OCI-LY1 (cell line): ENCODE results near the gene NUP98.

Source experiments
- H2AFZ ChIP-seq: fragments of 200-600 bp; sonication (generic), shearing (Covaris generic); 2 replicates; pipeline ENCODE4 v1.6.0; 2014; ENCODE audit warnings: antibody characterized with exemption, mild to moderate bottlenecking, low read length
- H3F3A ChIP-seq: fragments of 200-600 bp; sonication (generic), shearing (Covaris generic); 2 replicates; pipeline ENCODE4 v1.6.0; 2014; ENCODE audit warnings: mild to moderate bottlenecking, antibody characterized with exemption, low read length, moderate library complexity; ENCODE audit not compliant: insufficient read depth
- H3K27ac ChIP-seq: fragments of 200-600 bp; sonication (generic); 2 replicates; pipeline ENCODE4 v1.5.1; 2014; ENCODE audit warnings: low read length, mixed run types, mild to moderate bottlenecking, low read depth; ENCODE audit not compliant: poor library complexity, severe bottlenecking
- H3K27me3 ChIP-seq: fragments of 200-600 bp; sonication (generic); 2 replicates; pipeline ENCODE4 v1.6.0; 2014; ENCODE audit warnings: antibody characterized with exemption, mild to moderate bottlenecking, low read length, moderate library complexity; ENCODE audit not compliant: insufficient read depth
- H3K36me3 ChIP-seq: fragments of 200-600 bp; sonication (generic); 2 replicates; pipeline ENCODE4 v1.6.1; 2014; ENCODE audit warnings: mild to moderate bottlenecking, antibody characterized with exemption, low read length, moderate library complexity, mixed read lengths; ENCODE audit not compliant: insufficient read depth
- H3K4me1 ChIP-seq: fragments of 200-600 bp; sonication (generic); 2 replicates; pipeline ENCODE4 v1.5.1; 2014; ENCODE audit warnings: mild to moderate bottlenecking, low read length, moderate library complexity; ENCODE audit not compliant: insufficient read depth, severe bottlenecking
- H3K4me2 ChIP-seq: fragments of 200-600 bp; sonication (generic), shearing (Covaris generic); 2 replicates; pipeline ENCODE4 v1.6.1; 2014; ENCODE audit warnings: low read length
- H3K4me3 ChIP-seq: fragments of 200-600 bp; sonication (generic); 2 replicates; pipeline ENCODE4 v1.5.1; 2014; ENCODE audit warnings: low read length, low read depth, mild to moderate bottlenecking, mixed read lengths; ENCODE audit not compliant: poor library complexity, severe bottlenecking
- H3K79me2 ChIP-seq: fragments of 200-600 bp; shearing (Covaris generic); 2 replicates; pipeline ENCODE4 v1.6.1; 2016; ENCODE audit warnings: mixed run types, low read length, mixed read lengths; ENCODE audit not compliant: insufficient read depth
- H3K9ac ChIP-seq: fragments of 200-600 bp; sonication (generic), shearing (Covaris generic); 2 replicates; pipeline ENCODE4 v1.6.1; 2014; ENCODE audit warnings: mild to moderate bottlenecking, low read length, mixed read lengths
- H3K9me2 ChIP-seq: fragments of 200-600 bp; sonication (generic), shearing (Covaris generic); 2 replicates; pipeline ENCODE4 v1.6.1; 2014; ENCODE audit warnings: low read depth, mild to moderate bottlenecking, low read length, mixed read lengths
- H3K9me3 ChIP-seq: fragments of 200-600 bp; shearing (Covaris generic); 2 replicates; pipeline ENCODE4 v1.6.1; 2014; ENCODE audit warnings: low read length, mixed read lengths
- H4K20me1 ChIP-seq: fragments of 200-600 bp; sonication (generic), shearing (Covaris generic); 2 replicates; pipeline ENCODE4 v1.6.0; 2016; ENCODE audit warnings: mild to moderate bottlenecking, low read length; ENCODE audit not compliant: insufficient read depth
- CTCF ChIP-seq: fragments of 200-600 bp; sonication (generic), shearing (Covaris generic); IDR thresholded peaks from 2 replicates; pipeline ENCODE4 v1.5.1; 2017; ENCODE audit warnings: mild to moderate bottlenecking, antibody characterized with exemption, low read length, moderate library complexity, mixed read lengths
- EZH2 ChIP-seq: fragments of 200-600 bp; sonication (generic), shearing (Covaris generic); IDR thresholded peaks from 2 replicates; pipeline ENCODE4 v1.8.0; 2017; ENCODE audit warnings: borderline replicate concordance, mixed run types, mild to moderate bottlenecking, antibody characterized with exemption, low read length, moderate library complexity, mixed read lengths

NUP98 gene

GRCh38 chr11:3836903-3837302, 39.5 kb upstream of the NUP98 start:
- Histone ChIP-seq H3F3A (no peaks in the 10 kb centered on the region), H3K36me3 (peaks cover 27% of the 10 kb centered on the region; the same call in 1 of the 2 replicates), H3K4me1 (peaks cover 51% of the 10 kb centered on the region), H3K27ac (peak overlapping the region; percentile 78), H3K4me3 (peak overlapping the region; percentile 17), H3K27me3 (no peaks in the 10 kb centered on the region), H3K4me2 (peak overlapping the region; percentile 91), H4K20me1 (no peaks in the 10 kb centered on the region), H3K9ac (peak overlapping the region; percentile 12; the same call in 1 of the 2 replicates), H3K9me3 (no peaks in the 10 kb centered on the region), H3K9me2 (no peaks in the 10 kb centered on the region), H3K79me2 (peaks cover 30% of the 10 kb centered on the region), H2AFZ (no peak overlapping the region)
- TF ChIP-seq CTCF = no peak
- no peak for TF ChIP-seq EZH2

- Histone ChIP-seq H3K4me3 (no peak overlapping the region), H3K79me2 (peaks cover 34% of the 10 kb centered on the region), H3K27me3 (no peaks in the 10 kb centered on the region), H3F3A (no peaks in the 10 kb centered on the region), H3K9me2 (no peaks in the 10 kb centered on the region), H3K27ac (no peak overlapping the region), H3K9ac (no peak overlapping the region), H3K4me2 (no peak overlapping the region), H3K36me3 (peaks cover 38% of the 10 kb centered on the region), H3K9me3 (no peaks in the 10 kb centered on the region), H2AFZ (no peak overlapping the region), H3K4me1 (peaks cover 47% of the 10 kb centered on the region), H4K20me1 (no peaks in the 10 kb centered on the region)
- no peak for TF ChIP-seq EZH2
- TF ChIP-seq CTCF = no peak
Measured at GRCh38 chr11:3835751-3836150, 38.4 kb upstream of the NUP98 start.

GRCh38 chr11:3834664-3835461, 37.5 kb upstream of the NUP98 start:
- no peaks in the 10 kb centered on the region for H3F3A ChIP-seq
- H3K4me1 ChIP-seq = peaks cover 46% of the 10 kb centered on the region
- H3K4me2 ChIP-seq = no peak overlapping the region
- H3K79me2 ChIP-seq = peaks cover 31% of the 10 kb centered on the region
- TF ChIP-seq CTCF = no peak
- H3K9me3 ChIP-seq = no peaks in the 10 kb centered on the region
- no peaks in the 10 kb centered on the region for H3K27me3 ChIP-seq
- no peaks in the 10 kb centered on the region for H3K9me2 ChIP-seq
- H3K9ac ChIP-seq = no peak overlapping the region
- H3K4me3 ChIP-seq = no peak overlapping the region
- H2AFZ ChIP-seq = no peak overlapping the region
- H3K27ac ChIP-seq = no peak overlapping the region
- H3K36me3 ChIP-seq = peaks cover 46% of the 10 kb centered on the region
- no peaks in the 10 kb centered on the region for H4K20me1 ChIP-seq
